Small intestine (tissue), 7 donors: Measurements from ENCODE around the gene PDE10A. TPM values are rescaled to one million over a fixed set of nuclear protein-coding genes. Genes with fewer than 3 reads are reported as not detected.

Experiments used
- DNase-seq, 2 donors: peaks; one replicate each; pipeline versions ENCODE4 v3.0.0 to v3.0.0-alpha.2; 2013
- FAIRE-seq: peaks from 2 replicates; lab custom pipeline; 2012; peaks lifted over from hg19 to GRCh38; lab: Jason Lieb, UNC
- H3K27ac ChIP-seq, 3 donors: one replicate each; pipeline ENCODE4 v1.5.1; 2013; ENCODE audit warnings: low read length in 2 of 3, mild to moderate bottlenecking in 2 of 3, control low read depth in 1 of 3, inconsistent platforms in 1 of 3, low read depth in 1 of 3, moderate library complexity in 1 of 3
- H3K27me3 ChIP-seq, 3 donors: one replicate each; pipeline ENCODE4 v1.6.1; 2013; ENCODE audit warnings: low read length in 3 of 3, inconsistent platforms in 1 of 3; ENCODE audit not compliant: control insufficient read depth in 3 of 3, insufficient read depth in 3 of 3
- H3K36me3 ChIP-seq, 3 donors: one replicate each; pipeline ENCODE4 v1.6.1; 2013; ENCODE audit warnings: low read length in 3 of 3, inconsistent platforms in 1 of 3, low read depth in 1 of 3, mild to moderate bottlenecking in 1 of 3, moderate library complexity in 1 of 3; ENCODE audit not compliant: control insufficient read depth in 3 of 3, insufficient read depth in 2 of 3
- H3K4me1 ChIP-seq, 3 donors: one replicate each; pipeline ENCODE4 v1.6.1; 2013; ENCODE audit warnings: low read length in 2 of 3, inconsistent platforms in 1 of 3, low read depth in 1 of 3, mild to moderate bottlenecking in 1 of 3, moderate library complexity in 1 of 3; ENCODE audit not compliant: control insufficient read depth in 3 of 3, insufficient read depth in 2 of 3
- H3K4me3 ChIP-seq, 3 donors: one replicate each; pipeline ENCODE4 v1.5.1; 2013; ENCODE audit warnings: low read length in 3 of 3, control low read depth in 1 of 3, inconsistent platforms in 1 of 3, low read depth in 1 of 3, mild to moderate bottlenecking in 1 of 3, moderate library complexity in 1 of 3
- H3K9me3 ChIP-seq, 2 donors: one replicate each; pipeline ENCODE4 v1.6.1; 2013; ENCODE audit warnings: low read depth in 1 of 2, low read length in 1 of 2; ENCODE audit not compliant: control insufficient read depth in 2 of 2, insufficient read depth in 1 of 2
- WGBS, 3 donors: extraction: QIAGEN DNeasy Blood & Tissue Kit; methylation state at CpG; one replicate each; pipeline ENCODE4 v1.1.7; 2013; 5-methylcytosine and 5-hydroxymethylcytosine counted together
- polyA plus RNA-seq, 4 donors: library from polyadenylated mRNA; stranded (reverse) in 3 of 4; unstranded in 1 of 4; fragments of 200-250 nt in 3 of 4; fragments of 120-200 nt in 1 of 4; gene quantifications; one replicate each; pipeline versions ENCODE4 v1.2.1 to v1.2.3, GENCODE V29; 2013
- donor health status: healthy with polysubstance abuse.
- donor health status: control.
- donor health status: control.
- donor health status: Bipolar disorder and iron deficiency.
- donor health status: healthy.

PDE10A gene
- polyA plus RNA-seq, 4 donors, result 0.22 to 2.0 (median 0.90) TPM

GRCh38 chr6:165634101-165634880 lies 28.8 kb downstream of the PDE10A start:
- Histone ChIP-seq H3K4me1 (no peaks in the 10 kb centered on the region), H3K9me3 (no peaks in the 10 kb centered on the region), H3K36me3 (no peaks in the 10 kb centered on the region), H3K4me3 (no peak overlapping the region), H3K27me3 (no peaks in the 10 kb centered on the region), H3K27ac (no peak overlapping the region)
- DNase-seq, result no peak
- 55 to 68% (median 60%) methylated on average over 16 of the region's 16 CpGs for WGBS, 3 donors
- no peak for FAIRE-seq

- Histone ChIP-seq H3K36me3 (no peaks in the 10 kb centered on the region), H3K9me3 (no peaks in the 10 kb centered on the region), H3K4me1 (no peaks in the 10 kb centered on the region), H3K4me3 (no peak overlapping the region), H3K27me3 (no peaks in the 10 kb centered on the region), H3K27ac (no peak overlapping the region)
- FAIRE-seq, result no peak
- no peak for DNase-seq
- 37 to 70% (median 67%) methylated on average over 2 of the region's 2 CpGs for WGBS, 3 donors
Measured at GRCh38 chr6:165632194-165632593, 30.8 kb downstream of the PDE10A start.

GRCh38 chr6:165630544-165630953 lies 32.5 kb downstream of the PDE10A start:
- no peaks in the 10 kb centered on the region for H3K4me1 ChIP-seq
- H3K27me3 ChIP-seq, result no peaks in the 10 kb centered on the region
- no peaks in the 10 kb centered on the region for H3K9me3 ChIP-seq
- FAIRE-seq, result no peak
- H3K36me3 ChIP-seq, result no peaks in the 10 kb centered on the region
- H3K4me3 ChIP-seq, result no peak overlapping the region
- 60 to 83% (median 80%) methylated on average over 6 of the region's 6 CpGs for WGBS, 3 donors
- H3K27ac ChIP-seq, result no peak overlapping the region
- no peak for DNase-seq

- no peak for FAIRE-seq
- H3K27me3 ChIP-seq, result no peaks in the 10 kb centered on the region
- 88 to 95% (median 91%) methylated on average over 4 of the region's 4 CpGs for WGBS, 3 donors
Measured at GRCh38 chr6:165628955-165629354, 34.1 kb downstream of the PDE10A start.

GRCh38 chr6:165627366-165627765 lies 35.7 kb downstream of the PDE10A start:
- Histone ChIP-seq H3K4me3 (no peak overlapping the region), H3K36me3 (no peaks in the 10 kb centered on the region), H3K27me3 (no peaks in the 10 kb centered on the region), H3K9me3 (no peaks in the 10 kb centered on the region), H3K27ac (no peak overlapping the region), H3K4me1 (no peaks in the 10 kb centered on the region)
- 74 to 80% (median 75%) methylated on average over 4 of the region's 4 CpGs for WGBS, 3 donors
- DNase-seq, result no peak
- FAIRE-seq, result no peak

More at GRCh38 chr6:165628955-165629354, 34.1 kb downstream of the PDE10A start:
- H3K9me3 ChIP-seq, result no peaks in the 10 kb centered on the region
- H3K27ac ChIP-seq, result no peak overlapping the region
- DNase-seq, result no peak
- H3K36me3 ChIP-seq, result no peaks in the 10 kb centered on the region
- no peaks in the 10 kb centered on the region for H3K4me1 ChIP-seq
- no peak overlapping the region for H3K4me3 ChIP-seq

- Histone ChIP-seq H3K4me1 (no peaks in the 10 kb centered on the region), H3K36me3 (no peaks in the 10 kb centered on the region), H3K9me3 (no peaks in the 10 kb centered on the region), H3K27me3 (no peaks in the 10 kb centered on the region), H3K4me3 (no peak overlapping the region), H3K27ac (no peak overlapping the region)
- 69 to 82% (median 72%) methylated on average over 6 of the region's 6 CpGs for WGBS, 3 donors
- no peak for DNase-seq
- FAIRE-seq, result no peak
Measured at GRCh38 chr6:165626711-165627110, 36.3 kb downstream of the PDE10A start.

GRCh38 chr6:165624871-165625639 lies 38.0 kb downstream of the PDE10A start:
- FAIRE-seq (no peak), DNase-seq (no peak)
- H3K36me3 ChIP-seq, result no peaks in the 10 kb centered on the region
- H3K4me3 ChIP-seq, result no peak overlapping the region
- no peak overlapping the region for H3K27ac ChIP-seq
- H3K4me1 ChIP-seq, result no peaks in the 10 kb centered on the region
- WGBS, 3 donors, result 78 to 86% (median 81%) methylated on average over 6 of the region's 6 CpGs
- H3K27me3 ChIP-seq, result no peaks in the 10 kb centered on the region
- no peaks in the 10 kb centered on the region for H3K9me3 ChIP-seq

- no peaks in the 10 kb centered on the region for H3K4me1 ChIP-seq
- H3K27ac ChIP-seq, result no peak overlapping the region
- no peak for FAIRE-seq
- H3K36me3 ChIP-seq, result no peaks in the 10 kb centered on the region
- no peaks in the 10 kb centered on the region for H3K9me3 ChIP-seq
- no peak overlapping the region for H3K4me3 ChIP-seq
- H3K27me3 ChIP-seq, result no peaks in the 10 kb centered on the region
- 84 to 90% (median 84%) methylated on average over 7 of the region's 7 CpGs for WGBS, 3 donors
- DNase-seq, result no peak
Measured at GRCh38 chr6:165621940-165622339, 41.1 kb downstream of the PDE10A start.
